ENCODE data around the gene TACR1.
A peak's percentile ranks its signal among the peaks of the same experiment; 100 is the strongest.
"Not testable (repeated sequence)": the region's sequence is repeated elsewhere in the genome, so short reads cannot be mapped to it uniquely, and the experiment has no call there.

The TACR1 gene

GRCh38 chr2:75199428-75200011 lies at the start of gene TACR1:
TSS of gene TACR1 (minus strand) at chr2:75199520. CDS start at chr2:75198934, 586 bp downstream.
- DNase-seq (ENCODE audit: low spot score): peak; percentile 87

GRCh38 chr2:75248581-75248980 lies 49.3 kb upstream of the TACR1 start:
- not testable (repeated sequence) for DNase-seq (ENCODE audit: low spot score)

- DNase-seq (ENCODE audit: low spot score): no peak
These were observed 47.3 kb upstream of the TACR1 start for GRCh38 chr2:75246441-75247167.

GRCh38 chr2:75243219-75243618 lies 43.9 kb upstream of the TACR1 start:
- DNase-seq (ENCODE audit: low spot score): no peak

- DNase-seq (ENCODE audit: low spot score): no peak
These were observed 42.4 kb upstream of the TACR1 start for GRCh38 chr2:75241696-75242095.

- DNase-seq (ENCODE audit: low spot score): peak; percentile 53
These were observed 39.5 kb upstream of the TACR1 start for GRCh38 chr2:75238670-75239330.

- DNase-seq (ENCODE audit: low spot score): no peak
These were observed 38.0 kb upstream of the TACR1 start for GRCh38 chr2:75237296-75237695.

GRCh38 chr2:75233965-75234364 lies 34.6 kb upstream of the TACR1 start:
- no peak for DNase-seq (ENCODE audit: low spot score)

- DNase-seq (ENCODE audit: low spot score): no peak
These were observed 27.3 kb upstream of the TACR1 start for GRCh38 chr2:75226617-75227016.

- DNase-seq (ENCODE audit: low spot score): no peak
These were observed 26.8 kb upstream of the TACR1 start for GRCh38 chr2:75226099-75226498.

GRCh38 chr2:75224636-75225094 lies 25.3 kb upstream of the TACR1 start:
- no peak for DNase-seq (ENCODE audit: low spot score)

- no peak for DNase-seq (ENCODE audit: low spot score)
These were observed 23.2 kb upstream of the TACR1 start for GRCh38 chr2:75222527-75222926.

- peak; percentile 70 for DNase-seq (ENCODE audit: low spot score)
These were observed 22.5 kb upstream of the TACR1 start for GRCh38 chr2:75221862-75222261.

- DNase-seq (ENCODE audit: low spot score): not testable (repeated sequence)
These were observed 19.9 kb upstream of the TACR1 start for GRCh38 chr2:75219213-75219612.

- DNase-seq (ENCODE audit: low spot score): no peak
These were observed 12.0 kb upstream of the TACR1 start for GRCh38 chr2:75211266-75211770.

- DNase-seq (ENCODE audit: low spot score): no peak
These were observed 11.1 kb upstream of the TACR1 start for GRCh38 chr2:75210409-75210808.

GRCh38 chr2:75208738-75209137 lies 9.4 kb upstream of the TACR1 start:
- no peak for DNase-seq (ENCODE audit: low spot score)

- DNase-seq (ENCODE audit: low spot score): no peak
These were observed 5.5 kb upstream of the TACR1 start for GRCh38 chr2:75204833-75205232.

- DNase-seq (ENCODE audit: low spot score): no peak
These were observed 3.0 kb upstream of the TACR1 start for GRCh38 chr2:75202359-75202758.

- peak; percentile 34 for DNase-seq (ENCODE audit: low spot score)
These were observed 1.1 kb upstream of the TACR1 start for GRCh38 chr2:75200140-75201096.

- no peak for DNase-seq (ENCODE audit: low spot score)
These were observed 4.1 kb downstream of the TACR1 start for GRCh38 chr2:75195076-75195691.
